ENCODE data around the gene CHD6. TPM values are rescaled to one million over a fixed set of nuclear protein-coding genes. Genes with fewer than 3 reads are reported as not detected.

Gene CHD6, protein sequence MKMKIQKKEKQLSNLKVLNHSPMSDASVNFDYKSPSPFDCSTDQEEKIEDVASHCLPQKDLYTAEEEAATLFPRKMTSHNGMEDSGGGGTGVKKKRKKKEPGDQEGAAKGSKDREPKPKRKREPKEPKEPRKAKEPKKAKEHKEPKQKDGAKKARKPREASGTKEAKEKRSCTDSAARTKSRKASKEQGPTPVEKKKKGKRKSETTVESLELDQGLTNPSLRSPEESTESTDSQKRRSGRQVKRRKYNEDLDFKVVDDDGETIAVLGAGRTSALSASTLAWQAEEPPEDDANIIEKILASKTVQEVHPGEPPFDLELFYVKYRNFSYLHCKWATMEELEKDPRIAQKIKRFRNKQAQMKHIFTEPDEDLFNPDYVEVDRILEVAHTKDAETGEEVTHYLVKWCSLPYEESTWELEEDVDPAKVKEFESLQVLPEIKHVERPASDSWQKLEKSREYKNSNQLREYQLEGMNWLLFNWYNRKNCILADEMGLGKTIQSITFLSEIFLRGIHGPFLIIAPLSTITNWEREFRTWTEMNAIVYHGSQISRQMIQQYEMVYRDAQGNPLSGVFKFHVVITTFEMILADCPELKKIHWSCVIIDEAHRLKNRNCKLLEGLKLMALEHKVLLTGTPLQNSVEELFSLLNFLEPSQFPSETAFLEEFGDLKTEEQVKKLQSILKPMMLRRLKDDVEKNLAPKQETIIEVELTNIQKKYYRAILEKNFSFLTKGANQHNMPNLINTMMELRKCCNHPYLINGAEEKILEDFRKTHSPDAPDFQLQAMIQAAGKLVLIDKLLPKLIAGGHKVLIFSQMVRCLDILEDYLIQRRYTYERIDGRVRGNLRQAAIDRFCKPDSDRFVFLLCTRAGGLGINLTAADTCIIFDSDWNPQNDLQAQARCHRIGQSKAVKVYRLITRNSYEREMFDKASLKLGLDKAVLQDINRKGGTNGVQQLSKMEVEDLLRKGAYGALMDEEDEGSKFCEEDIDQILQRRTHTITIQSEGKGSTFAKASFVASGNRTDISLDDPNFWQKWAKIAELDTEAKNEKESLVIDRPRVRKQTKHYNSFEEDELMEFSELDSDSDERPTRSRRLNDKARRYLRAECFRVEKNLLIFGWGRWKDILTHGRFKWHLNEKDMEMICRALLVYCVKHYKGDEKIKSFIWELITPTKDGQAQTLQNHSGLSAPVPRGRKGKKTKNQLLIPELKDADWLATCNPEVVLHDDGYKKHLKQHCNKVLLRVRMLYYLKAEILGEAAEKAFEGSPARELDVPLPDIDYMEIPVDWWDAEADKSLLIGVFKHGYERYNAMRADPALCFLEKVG (N-terminal part only)
- 28.6 TPM for total RNA-seq
- long read RNA-seq, partial matches to known transcripts = 5 of 7 reads
- long read RNA-seq, other reads (novel, unspliced or antisense) = 0 of 7 reads

DNA sequence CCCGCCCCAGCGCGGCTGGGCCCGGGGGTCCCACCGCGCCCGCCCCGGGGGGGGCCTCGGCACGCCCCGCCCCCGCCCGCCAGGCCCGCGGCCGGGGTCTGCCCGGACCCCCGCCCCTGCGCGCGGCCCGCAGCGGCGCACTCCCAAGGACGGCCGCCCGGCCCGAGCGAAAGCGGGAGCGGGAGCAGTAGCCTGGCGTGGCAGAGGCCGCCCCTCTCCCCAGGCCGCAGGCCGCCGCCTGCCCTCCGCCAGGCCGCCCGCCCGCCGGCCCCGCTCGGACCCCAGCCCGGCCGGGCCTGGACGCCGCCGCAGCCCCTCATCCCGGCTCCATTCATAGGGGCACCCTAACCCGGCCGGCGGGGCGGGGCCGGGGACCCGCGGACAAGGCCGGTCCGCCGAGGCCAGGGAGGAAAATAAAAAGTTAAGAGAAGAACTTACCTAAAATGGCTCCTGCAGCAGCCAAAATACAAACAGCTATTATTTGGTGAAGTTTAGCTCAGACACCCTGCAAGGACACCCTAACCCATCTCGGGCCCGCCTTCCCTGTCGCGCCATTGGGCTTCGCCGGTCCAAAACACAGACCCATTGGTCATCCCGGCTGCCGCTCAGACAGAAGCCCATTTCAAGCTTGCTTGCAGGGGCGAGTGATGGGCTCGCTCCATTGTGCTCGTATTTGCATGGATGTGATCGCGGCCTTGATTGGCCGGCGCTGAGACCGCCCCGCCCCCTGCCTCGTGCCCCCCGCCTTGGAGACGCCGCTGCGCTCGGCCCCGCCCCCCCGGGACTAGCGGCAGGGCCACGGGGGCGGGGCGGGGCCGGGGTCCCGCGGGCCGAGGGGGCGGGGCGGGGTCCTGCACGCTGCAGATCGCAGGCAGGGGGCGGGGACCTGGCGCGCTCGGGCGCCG is at the start of gene CHD6:
Gene CHD6 (minus strand): TSS at position 476 of the 905 bp plus-strand sequence. CDS start 67,040 bp downstream, outside the sequence.
- ATAC-seq (ENCODE audit: poor library complexity) = peak; percentile 99
- peak; percentile 100 for DNase-seq
- intact Hi-C loops (cut with DNase I) = no loop called here

DNA sequence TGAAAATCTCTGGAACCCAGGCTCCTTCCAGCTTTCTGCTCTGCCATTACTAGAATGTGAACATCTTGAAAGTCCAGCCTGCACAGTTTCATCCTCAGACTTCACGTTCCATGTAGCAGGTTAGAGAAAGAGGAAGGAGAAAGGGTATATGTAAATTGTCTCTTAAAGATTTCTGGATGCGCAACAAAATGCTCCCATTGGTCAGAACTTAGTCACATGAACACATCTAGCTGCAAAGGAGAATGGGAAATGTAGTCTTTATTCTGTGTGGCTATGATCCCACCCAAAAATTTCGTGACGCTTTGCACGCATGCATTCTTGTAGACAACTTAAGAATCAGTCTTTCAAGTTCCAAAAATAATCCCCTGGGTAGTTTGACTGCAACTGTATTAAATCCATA is 46.4 kb upstream of the CHD6 start:
- ATAC-seq (ENCODE audit: poor library complexity) = no peak
- intact Hi-C loops (cut with DNase I) = no loop called here
- DNase-seq = no peak

DNA sequence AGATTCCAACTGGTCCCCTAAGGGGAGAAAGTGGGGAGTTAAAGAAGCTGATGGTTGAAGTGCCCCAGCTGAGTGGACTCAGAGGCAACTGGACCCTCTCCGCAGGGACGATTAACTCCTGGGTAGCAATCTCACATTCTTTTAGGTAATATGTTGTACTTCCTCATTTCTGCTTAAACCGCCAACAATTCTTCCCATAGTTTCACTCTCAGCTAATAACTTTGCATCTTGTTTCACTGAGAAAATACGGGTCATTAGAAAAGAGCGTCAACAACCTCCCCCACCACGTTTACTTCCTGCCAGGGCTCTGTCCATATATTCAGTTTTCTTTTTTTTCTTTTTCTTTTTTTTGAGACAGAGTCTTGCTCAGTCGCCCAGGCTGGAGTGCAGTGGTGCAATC is 39.5 kb upstream of the CHD6 start:
- ATAC-seq (ENCODE audit: poor library complexity) (no peak), DNase-seq (no peak)

DNA sequence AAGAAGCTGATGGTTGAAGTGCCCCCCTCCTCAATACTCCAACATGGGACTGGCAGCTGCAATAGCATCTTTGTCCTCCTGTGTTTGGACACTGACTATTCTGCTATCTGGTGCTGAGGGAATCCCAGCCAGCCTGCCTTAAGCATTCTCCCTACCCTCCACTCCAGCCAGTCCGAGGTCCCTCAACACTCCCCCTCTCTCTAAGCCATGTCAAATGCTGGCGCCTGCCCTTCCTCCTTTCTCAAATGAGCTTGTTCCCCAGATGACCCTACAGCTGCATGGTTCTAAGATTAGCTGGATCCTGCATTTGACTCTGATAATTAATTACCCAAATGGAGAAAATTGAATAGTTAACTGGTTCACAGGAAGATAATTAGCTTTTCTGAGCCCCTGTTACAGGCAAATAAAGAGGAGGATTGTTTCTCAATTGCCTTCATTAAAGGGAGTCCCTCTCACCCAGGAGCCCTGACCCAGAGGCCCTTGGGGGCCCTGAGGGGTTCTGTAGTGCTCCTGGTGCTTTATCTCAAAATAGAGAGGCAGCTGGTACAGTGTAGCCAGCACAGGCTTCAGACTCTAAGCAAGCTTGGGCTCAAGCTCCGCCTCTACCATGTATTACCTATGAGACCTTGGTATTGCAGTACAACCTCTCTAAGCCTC is 37.9 kb upstream of the CHD6 start:
- DNase-seq (no peak), ATAC-seq (ENCODE audit: poor library complexity) (no peak)
- intact Hi-C loops (cut with DNase I) = no loop called here

More for the DNA sequence above, 39.5 kb upstream of the CHD6 start:
- intact Hi-C loops (cut with DNase I) = no loop called here

DNA sequence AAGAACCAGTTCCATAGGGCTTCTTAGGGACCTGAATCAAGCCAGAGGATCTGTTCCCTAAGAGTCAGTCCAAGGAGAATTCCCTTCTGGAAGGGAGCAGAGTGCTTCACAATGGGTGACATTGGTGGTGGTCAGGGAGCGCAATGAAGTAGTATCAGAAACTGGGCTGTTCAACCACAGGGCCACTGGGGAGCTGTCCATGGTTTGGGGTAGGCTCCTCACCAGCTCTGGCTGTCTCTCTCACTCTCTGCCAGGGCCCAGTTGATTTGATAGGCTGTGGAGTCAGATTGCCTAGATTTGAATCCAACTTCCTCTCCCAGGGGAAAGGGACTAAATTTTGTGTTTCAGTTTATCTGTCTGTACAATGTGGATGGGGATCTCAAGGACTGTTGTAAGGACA is 36.7 kb upstream of the CHD6 start:
- intact Hi-C loops (cut with DNase I) = no loop called here
- no peak for ATAC-seq (ENCODE audit: poor library complexity)

DNA sequence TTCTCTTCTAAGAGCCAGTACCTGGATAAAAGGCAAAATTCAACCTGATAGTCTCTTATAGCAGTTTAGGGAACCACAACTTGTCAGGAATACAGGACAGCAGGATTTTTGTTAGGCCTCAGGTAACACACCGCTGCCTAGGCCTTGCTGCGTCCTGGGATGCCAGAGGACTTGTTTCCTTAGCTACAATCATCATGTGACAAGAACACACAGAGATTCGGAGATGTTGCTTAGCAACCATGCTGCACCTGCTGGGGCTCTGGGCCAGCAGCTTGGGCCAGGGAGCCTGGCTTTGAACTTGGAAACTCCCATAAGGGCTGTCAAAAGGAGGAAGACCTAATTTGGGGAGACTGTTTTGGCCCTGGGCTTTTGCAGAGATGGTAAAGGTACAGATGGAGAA is 36.1 kb upstream of the CHD6 start:
- DNase-seq (no peak), ATAC-seq (ENCODE audit: poor library complexity) (no peak)
- intact Hi-C loops (cut with DNase I) = no loop called here

More for the DNA sequence above, 36.7 kb upstream of the CHD6 start:
- no peak for DNase-seq

DNA sequence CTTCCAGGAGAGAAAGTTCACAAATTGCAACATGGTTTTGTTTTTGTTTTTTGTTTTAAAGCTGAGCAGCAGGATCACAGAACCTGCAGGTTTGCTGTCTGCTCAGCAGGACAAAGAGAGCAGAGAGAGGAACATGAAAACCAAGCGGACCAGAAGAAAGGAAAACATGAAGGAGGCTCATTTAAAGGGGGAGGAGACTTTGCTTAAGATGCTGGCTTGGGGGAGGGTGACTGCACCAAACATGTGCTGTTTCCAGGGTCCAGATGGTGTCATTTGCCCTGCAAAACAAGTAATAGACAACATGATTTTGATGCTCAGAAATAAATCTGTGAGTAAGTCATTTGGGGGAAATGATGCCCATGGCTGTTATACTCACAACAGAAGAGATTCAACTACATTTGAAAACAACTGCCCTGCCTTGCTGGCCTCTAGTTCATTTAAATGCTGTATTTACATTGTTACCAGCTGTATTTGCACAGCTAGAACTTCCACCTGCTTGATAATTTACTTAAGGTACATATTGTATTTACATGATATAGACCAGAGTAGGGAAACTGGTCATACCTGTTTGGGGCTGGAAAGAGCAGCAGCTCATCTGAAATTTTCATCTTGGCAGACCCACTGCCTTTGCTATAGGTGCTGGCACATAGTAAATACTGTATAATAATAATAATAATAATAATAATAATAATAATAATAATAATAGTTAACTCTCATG is 32.2 kb upstream of the CHD6 start:
- ATAC-seq (ENCODE audit: poor library complexity) (no peak), DNase-seq (no peak)
- intact Hi-C loops (cut with DNase I) = no loop called here

DNA sequence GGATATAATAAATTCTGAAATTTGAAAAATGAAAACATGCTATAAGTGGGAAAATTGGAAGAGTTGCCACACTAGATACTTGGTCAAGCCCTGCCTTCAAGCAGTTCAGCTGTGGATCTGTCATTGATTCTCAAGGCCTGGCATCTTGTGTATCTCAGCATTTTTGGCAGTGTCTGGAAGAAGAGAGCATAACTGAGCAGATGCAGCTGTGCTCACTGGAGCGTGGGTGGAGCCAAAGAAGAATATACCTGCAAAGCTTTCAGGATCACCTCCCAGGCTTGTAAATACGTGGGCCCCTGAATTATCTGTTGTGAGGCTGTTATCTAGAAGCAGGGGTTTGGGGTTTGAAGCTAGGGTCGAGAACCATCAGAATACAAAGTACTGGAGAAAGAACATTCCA is 31.3 kb upstream of the CHD6 start:
- intact Hi-C loops (cut with DNase I) = no loop called here
- no peak for ATAC-seq (ENCODE audit: poor library complexity)

DNA sequence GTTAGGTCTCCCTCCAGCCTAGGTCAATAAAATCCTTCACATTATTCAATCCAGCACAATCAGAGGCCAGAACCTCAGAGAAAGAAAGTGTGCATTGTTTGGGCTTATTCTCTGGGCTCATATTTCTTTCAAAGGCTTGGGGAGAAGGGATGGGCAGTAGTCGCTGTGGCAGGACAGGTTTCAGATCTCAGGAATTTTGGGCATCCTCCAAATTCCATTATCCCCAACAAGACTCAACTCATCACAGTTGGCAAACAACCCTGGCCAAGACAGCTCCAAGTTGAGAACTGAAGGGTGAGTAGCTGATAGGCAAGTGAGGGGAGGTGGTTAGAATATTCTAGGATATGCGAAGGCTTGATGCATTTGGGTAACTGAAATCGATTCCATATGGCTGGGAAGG is 27.2 kb upstream of the CHD6 start:
- intact Hi-C loops (cut with DNase I) = no loop called here
- no peak for DNase-seq
- no peak for ATAC-seq (ENCODE audit: poor library complexity)

More for the DNA sequence above, 31.3 kb upstream of the CHD6 start:
- no peak for DNase-seq

DNA sequence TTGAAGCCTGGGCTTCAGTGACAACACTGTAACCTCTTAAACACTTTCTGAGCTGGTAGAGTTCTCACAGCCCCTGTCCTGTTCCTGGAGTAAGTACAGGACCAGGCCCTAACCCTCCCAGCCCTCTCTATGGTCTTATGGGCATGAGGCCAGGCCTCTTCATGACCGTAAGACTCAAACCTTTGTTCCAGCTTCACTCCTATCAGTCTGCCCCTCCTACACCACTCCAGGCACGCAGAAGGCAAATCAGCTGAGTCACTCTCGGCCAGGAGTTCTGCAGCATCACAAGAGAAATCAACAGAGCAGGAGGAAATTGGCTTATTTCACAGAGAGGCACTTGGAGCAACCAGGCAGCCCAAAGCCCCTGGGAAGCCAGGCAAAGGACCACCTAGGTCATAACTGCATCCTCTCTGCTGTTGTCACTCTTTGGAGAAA is 25.3 kb upstream of the CHD6 start:
- DNase-seq (no peak), ATAC-seq (ENCODE audit: poor library complexity) (peak; percentile 34)
- intact Hi-C loops (cut with DNase I) = no loop called here

DNA sequence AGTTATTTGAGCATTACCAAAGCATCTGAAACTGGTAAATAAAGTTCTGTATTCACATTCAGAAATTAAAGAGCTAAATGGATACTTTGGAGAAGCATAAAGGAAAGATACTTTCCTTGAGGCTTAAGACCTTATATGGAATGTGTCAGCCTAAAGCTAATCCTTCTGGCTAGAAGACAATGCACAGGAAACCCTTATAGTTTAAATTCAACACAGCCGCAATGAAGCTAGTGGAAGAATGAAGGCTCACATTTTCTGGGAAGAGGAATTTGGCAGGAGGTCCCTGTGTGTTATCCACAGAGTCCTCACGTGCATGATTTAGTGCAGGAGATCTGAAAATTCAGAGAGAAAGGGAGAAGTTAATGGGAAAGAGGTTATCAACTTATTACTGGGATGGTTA is 21.5 kb upstream of the CHD6 start:
- DNase-seq (no peak), ATAC-seq (ENCODE audit: poor library complexity) (no peak)

DNA sequence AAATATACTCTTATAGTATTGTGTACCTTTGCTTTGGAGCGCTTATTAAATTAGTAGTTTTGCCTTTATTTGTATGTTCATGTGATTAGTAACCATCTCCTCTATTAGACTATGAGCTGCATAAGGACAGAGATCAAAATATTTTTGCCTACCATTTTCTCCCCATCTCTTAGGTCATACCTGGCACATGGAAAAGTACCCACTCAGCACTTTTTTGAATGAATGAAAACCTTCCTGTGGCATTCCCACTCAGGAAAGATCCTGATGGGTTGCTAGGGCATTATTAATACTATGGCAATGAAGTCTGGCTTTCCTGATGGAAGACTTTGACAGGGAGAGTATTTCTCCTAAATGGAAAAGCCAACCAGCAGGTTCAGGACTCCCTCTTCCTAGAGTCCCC is 20.3 kb upstream of the CHD6 start:
- ATAC-seq (ENCODE audit: poor library complexity) = no peak
- intact Hi-C loops (cut with DNase I) = no loop called here

More for the DNA sequence above, 21.5 kb upstream of the CHD6 start:
- intact Hi-C loops (cut with DNase I) = no loop called here

DNA sequence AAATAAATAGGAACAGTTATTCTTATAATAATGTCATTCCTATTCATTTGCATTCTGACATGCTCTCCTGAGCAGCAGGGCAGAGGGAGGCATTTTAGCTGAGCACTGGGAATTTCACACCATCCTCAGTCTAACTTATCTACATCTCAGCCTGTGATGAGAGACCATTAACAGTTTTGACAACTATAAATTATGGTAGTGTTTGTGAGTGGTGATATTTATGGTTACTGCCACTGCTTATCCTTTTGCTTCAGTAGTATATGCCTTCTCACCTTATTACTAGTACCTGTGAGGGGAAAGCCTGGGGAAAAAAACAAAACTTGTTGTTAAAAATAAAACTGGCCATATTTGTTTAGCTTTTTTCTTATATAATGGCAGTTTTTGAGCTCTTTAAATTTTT is 17.0 kb upstream of the CHD6 start:
- intact Hi-C loops (cut with DNase I) = no loop called here
- ATAC-seq (ENCODE audit: poor library complexity) (no peak), DNase-seq (no peak)

More for the DNA sequence above, 20.3 kb upstream of the CHD6 start:
- DNase-seq = no peak

DNA sequence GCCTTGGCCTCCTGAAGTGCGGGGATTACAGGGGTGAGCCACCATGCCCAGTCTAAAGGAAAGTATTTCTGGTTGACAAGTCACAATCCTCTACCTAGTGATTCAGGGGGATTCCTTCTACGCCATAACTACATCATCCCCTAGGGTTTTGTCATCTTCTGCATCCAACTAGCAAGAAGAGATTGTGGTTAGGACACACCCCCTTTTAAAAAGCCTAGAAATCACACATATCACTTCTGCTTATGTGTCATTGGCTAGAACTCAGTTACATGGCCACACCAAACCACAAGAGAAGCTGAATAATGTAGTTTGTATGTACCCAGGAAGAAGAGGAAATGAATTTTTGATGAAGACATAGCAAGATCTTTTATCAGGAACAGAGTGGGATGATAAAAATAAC is 14.7 kb upstream of the CHD6 start:
- intact Hi-C loops (cut with DNase I) = no loop called here
- no peak for ATAC-seq (ENCODE audit: poor library complexity)

DNA sequence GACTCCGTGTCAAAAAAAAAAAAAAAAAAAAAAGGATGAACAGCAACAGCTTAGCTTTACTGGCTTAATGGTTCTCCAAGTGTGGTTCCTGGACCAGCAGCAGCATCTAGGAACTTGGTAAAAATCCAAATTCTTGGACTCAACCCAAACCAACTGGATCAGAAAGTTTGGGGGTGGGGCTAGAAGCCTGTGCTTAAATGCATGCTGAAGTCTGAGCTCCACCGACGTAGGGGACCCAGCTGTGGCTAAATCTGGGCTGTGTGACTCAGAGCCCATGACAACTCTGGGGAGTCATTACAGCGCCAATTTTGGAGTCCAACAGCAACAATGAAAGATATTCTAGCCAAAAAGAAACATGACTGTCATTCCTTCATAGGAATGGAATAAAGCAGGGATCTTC is 13.6 kb upstream of the CHD6 start:
- DNase-seq = peak; percentile 78
- intact Hi-C loops (cut with DNase I) = no loop called here
- ATAC-seq (ENCODE audit: poor library complexity) = peak; percentile 96

More for the DNA sequence above, 14.7 kb upstream of the CHD6 start:
- DNase-seq = no peak

DNA sequence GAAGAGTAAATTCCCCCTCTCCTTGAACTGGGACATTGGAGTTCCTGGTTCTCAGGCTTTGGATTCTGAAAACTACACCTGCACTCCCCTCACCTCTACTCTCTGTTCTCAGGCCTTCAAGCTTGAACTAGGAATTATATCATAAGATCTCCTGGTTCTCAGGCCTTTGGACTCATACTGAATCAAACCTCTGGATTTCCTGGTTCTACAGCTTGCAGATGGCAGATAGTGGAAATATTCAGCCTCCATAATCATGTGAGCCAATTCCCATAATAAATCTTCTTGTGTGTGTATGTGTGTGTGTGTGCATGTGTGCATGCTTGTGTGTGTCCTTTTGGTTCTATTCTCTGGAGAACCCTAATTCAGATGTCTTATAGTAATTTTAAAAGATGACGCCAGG is 12.7 kb upstream of the CHD6 start:
- DNase-seq (no peak), ATAC-seq (ENCODE audit: poor library complexity) (no peak)
- intact Hi-C loops (cut with DNase I) = no loop called here
